NCI-H524 (cell line): ENCODE results near the gene CCDC157.
A peak's percentile ranks its signal among the peaks of the same experiment; 100 is the strongest.
"Not testable (repeated sequence)": the region's sequence is repeated elsewhere in the genome, so short reads cannot be mapped to it uniquely, and the experiment has no call there.

Source experiments
- DNase-seq, 2 experiments: peaks; one replicate each; lab custom pipeline; 2025; lab: John Stamatoyannopoulos, UW

CCDC157 gene

DNA sequence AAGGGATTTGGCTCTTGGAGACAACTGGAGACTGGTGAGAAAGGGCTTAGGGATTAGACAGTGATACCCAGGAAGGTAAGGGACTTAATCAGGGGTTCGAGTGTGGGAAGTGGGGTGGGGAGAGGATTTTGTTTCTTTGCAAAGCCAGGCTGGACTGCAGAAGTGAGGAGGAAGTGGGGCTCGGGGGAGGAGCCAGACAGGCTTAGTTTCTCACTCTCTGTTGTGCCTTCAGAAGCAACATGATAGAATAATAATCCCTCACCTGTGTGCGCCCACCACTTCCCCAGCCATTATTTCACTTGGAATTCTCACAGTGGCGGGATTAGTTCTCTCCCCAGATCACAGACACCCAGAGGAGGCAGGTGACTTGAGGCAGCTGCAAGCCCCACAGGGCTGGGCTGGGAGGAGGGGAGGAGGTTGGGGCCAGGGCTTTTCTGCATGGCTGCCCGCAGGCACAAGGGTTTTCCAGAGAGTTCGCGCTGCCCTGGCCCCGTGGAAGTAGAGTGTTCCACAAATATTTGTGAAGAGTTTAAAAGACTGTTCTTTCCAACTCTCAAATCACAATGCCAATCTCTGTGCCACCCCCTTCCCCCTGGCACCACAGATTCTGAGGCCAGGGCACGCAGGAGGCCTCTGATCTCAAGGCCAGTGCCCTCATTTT, 36.0 kb downstream of the CCDC157 start:
- DNase-seq, result peak; percentile 84 to 93

DNA sequence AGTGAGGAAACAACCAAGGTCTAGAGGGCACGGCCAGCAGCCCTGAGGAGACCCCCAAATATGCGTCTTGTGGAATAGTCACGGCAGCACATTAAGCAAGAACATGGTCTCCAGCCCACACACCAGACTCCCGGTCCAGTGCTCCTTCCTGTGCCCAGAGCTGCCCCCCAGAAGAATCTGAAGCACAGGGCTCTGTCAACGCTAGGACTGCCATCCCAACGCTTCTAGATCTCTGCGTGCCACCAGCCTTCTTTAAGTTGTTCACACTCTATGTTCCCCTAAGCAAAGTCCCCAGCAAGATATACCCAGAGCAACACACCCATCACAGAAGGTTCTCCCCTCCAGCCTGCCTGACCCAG, 36.5 kb downstream of the CCDC157 start:
- no peak for DNase-seq

DNA sequence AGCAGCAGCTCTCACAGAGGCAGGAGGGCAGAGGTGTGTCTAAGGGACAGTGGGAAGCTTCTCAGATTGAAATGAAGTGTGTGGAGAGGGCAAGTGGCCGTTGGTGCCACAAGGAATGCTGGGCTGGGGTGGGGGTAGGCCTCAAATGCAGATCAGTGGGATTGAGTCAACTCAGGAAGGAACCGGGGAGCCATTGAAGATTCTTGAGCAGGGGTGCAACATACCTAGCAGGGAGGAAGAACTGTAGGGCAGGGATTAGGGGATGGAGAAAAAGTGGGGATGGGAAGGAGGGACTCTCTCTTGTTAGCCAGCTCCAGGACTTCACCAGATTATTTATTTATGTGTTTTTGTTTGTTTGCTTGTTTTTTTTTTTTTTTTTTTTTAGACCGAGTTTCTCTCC, 37.1 kb downstream of the CCDC157 start:
- no peak for DNase-seq

GRCh38 chr22:30396871-30397655, 40.3 kb downstream of the CCDC157 start, which contains the start of gene SEC14L2:
SEC14L2 (plus strand) TSS chr22:30397018; CDS start chr22:30397117, 99 bp downstream.
- peak; percentile 57 to 75 for DNase-seq

DNA sequence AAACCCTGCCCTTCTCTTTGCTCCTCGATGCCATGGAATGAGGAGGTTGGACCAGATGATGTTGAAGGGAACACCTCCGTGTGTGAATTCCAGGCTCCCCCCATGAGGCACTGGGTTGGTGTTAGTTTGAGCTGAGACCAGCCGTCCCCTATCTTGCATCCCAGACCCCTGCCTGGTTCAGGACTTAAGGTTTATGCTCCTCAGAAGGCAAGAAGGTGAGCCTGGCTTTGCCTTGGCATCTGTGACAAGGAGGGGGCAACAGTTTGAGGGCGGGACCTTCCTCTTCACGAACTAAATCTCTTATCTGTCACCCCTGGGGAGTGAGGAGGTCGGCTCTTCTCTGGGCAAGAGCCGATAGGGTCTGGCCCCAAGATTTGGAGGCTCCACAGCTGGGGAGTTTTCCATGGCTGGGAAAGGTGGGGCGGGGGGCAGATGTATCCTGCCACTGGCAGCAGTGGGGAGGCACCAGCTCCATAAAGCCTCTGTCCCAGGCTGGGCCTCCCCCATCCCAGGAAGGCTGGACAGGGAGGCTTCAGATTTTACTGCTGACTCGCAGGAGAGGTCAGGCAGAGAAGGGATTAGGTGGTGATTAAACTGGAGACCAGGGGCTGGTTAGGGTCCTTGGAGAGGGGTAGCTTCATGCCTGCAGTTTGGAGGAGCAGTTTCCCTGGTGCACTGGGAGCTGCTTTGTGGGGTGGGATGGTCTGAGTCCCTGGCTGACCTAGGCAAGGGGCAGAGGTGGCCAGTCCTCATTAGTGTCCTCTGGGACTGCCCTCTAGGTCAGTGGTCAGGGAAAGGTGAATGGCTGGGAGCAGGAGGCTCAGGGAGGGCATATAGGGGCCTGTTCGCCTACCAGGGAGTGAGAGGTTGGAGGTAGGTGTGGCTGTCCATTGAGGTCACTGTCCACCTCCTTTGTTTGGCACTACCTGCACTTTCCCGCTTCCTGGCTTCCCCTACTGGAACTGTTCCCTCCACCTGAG, 41.1 kb downstream of the CCDC157 start:
- DNase-seq, result peak in 1 of 2 experiments; percentile 39

DNA sequence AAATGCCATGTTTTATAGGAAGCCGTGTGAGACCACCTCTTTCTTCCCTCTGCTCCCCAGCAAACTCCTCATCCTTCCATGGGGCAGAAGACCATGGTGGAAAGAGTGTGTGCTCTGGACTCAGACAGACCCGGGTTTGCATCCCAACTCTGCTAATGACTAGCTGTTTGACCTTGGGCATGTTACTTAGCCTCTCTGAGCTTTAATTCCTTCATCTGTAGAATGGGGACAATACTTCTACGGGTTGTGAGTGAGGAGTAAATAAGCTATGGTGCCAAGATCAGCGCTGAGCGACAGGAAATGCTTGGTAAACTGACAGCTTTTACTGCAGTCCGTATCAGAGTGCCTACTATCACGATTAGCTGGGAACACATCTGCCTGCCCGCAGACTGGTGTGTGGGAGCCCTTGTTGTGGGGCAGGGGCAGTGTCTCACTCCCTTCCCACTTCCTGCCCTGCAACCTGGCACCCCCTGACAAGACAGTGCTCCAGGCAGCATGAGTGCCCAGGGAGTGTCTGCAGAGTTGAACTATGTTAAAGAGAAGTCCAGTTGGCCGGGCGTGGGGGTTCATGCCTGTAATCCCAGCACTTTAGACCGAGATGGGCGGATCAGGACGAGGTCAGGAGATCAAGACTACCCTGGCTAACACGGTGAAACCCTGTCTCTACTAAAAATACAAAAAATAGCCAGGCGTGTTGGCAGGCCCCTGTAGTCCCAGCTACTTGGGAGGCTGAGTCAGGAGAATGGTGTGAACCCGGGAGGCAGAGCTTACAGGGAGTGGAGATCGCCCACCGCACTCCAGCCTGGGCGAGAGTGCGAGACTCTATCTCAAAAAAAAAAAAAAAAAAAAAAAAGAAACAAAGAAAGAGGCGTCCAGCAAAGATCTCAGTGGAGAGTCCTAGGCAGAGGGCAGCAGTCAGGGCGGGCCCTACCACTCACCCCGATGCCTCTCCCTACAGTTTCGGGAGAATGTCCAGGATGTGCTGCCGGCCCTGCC, 42.2 kb downstream of the CCDC157 start:
- no peak for DNase-seq

GRCh38 chr22:30399718-30400117, 42.9 kb downstream of the CCDC157 start:
- DNase-seq, result no peak

DNA sequence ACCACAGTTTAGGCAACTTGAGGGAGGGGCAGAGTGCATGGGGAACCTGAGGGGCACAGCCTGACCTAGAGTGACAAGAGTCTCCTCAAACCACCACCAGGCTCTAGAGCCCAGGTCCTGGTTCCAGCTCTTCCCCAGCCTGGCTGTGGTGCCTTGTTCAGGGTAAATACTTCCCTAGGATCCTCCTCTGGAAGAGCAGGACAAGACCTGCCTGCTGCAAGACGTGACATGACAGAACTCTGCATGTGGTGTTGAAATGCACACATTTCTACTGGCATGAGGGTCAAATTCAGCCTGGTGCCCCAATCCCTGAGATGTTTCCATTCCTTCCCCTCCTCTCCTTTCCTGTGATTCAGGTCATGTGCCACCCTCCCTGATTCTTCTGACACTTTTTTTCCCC, 43.4 kb downstream of the CCDC157 start:
- DNase-seq, result no peak

- not testable (repeated sequence) for DNase-seq
Observed at GRCh38 chr22:30401024-30401423, 44.2 kb downstream of the CCDC157 start.

- DNase-seq, result no peak
Observed at GRCh38 chr22:30402028-30402765, 45.4 kb downstream of the CCDC157 start.

DNA sequence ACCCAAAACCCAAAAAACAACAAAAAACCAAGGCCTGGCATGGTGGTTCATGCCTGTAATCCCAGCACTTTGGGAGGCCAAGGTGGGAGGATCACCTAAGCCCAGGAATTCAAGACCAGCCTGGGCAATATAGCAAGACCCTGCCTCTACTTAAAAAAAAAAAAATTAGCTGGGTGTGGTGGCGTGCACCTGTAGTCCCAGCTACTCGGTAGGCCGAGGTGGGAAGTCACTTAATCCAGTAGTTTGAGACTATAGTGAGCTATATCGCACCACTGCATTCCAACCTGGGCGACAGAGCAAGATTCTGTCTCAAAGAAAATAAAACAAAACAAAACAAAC, 45.9 kb downstream of the CCDC157 start:
- DNase-seq, result not testable (repeated sequence)

DNA sequence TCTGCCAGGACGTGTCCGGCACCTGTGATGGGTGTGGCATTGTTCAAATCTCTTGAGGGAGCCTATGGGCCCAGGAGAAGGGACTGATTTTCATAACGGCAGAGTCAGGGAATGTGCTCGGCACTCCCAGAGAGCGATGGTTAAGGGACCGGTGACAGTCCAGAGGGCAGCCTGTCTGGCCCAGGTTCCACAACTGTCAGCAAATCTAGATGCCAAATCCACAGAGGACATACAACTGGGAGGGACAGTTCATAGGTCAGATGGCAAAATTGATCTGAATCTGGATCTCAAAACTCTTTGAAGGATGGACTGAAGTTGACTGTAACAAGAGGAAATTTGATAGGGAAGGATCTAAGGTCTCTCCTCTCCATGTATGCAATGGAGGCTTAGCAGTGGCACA, 47.5 kb downstream of the CCDC157 start:
- DNase-seq, result no peak

GRCh38 chr22:30405731-30406130, 48.9 kb downstream of the CCDC157 start:
- DNase-seq, result no peak

GRCh38 chr22:30406400-30406799, 49.6 kb downstream of the CCDC157 start:
- DNase-seq, result no peak

GRCh38 chr22:30408388-30409102, 51.7 kb downstream of the CCDC157 start:
- no peak for DNase-seq

- DNase-seq, result no peak
Observed at GRCh38 chr22:30411780-30412179, 55.0 kb downstream of the CCDC157 start.

DNA sequence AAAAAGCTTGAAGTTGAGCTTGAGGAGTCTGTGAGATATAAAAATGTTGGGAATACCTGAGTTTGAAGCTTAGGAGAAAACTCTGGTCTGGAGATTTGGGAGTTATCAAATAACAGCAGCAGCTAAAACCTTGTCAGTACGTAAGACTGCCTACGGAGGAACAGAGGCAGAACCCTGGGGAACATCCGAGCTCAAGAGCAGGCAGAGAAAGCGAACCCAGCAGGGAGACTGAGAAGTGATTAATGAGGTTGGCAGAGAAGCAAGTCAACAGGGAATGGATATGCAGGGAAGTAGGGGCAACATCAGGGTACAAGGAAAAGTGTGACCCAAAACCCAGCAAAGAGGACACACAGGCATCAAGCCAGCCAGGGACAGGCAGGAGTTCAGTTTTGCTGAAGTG, 56.2 kb downstream of the CCDC157 start:
- DNase-seq, result no peak

- DNase-seq, result no peak
Observed at GRCh38 chr22:30413745-30414524, 57.1 kb downstream of the CCDC157 start.

- DNase-seq, result no peak
Observed at GRCh38 chr22:30414525-30415047, 57.8 kb downstream of the CCDC157 start.
